Right forelimb (tissue), 1 donor: ENCODE results near the gene DCDC2C.

ENCODE experiments used
- DNase-seq: peaks from one replicate; pipeline ENCODE4 v3.0.0-alpha.2; 2018

DCDC2C gene

GRCh38 chr2:3674066-3674845 lies 29.1 kb upstream of the DCDC2C start:
- DNase-seq, result no peak

- DNase-seq, result no peak
Observed at GRCh38 chr2:3675687-3676086, 27.7 kb upstream of the DCDC2C start.

GRCh38 chr2:3677436-3677835 lies 25.9 kb upstream of the DCDC2C start:
- no peak for DNase-seq

GRCh38 chr2:3678212-3678611 lies 25.2 kb upstream of the DCDC2C start:
- no peak for DNase-seq

GRCh38 chr2:3679180-3679579 lies 24.2 kb upstream of the DCDC2C start:
- no peak for DNase-seq

GRCh38 chr2:3679616-3680393 lies 23.6 kb upstream of the DCDC2C start:
- DNase-seq, result no peak

- no peak for DNase-seq
Observed at GRCh38 chr2:3680548-3681345, 22.6 kb upstream of the DCDC2C start.

- DNase-seq, result no peak
Observed at GRCh38 chr2:3681625-3682024, 21.8 kb upstream of the DCDC2C start.

DNA sequence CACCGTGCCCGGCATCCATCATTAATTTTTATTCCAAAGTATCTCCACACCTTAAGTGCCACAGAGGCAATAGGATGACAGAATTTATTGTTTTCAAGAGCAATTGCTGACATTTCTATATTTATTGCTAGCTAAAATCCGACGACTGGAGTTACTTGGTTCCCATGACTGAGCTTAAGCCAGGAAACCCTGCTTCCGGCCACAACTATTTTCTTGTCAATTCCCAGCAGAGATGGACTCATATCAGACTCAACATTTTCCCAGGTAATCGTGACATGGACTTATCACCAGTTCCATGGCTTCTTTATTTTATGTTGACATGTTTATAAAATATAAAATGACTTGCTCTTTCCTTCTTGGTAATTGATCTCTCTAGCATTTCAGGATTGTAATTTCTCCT lies 20.6 kb upstream of the DCDC2C start:
- DNase-seq, result no peak

GRCh38 chr2:3683748-3684454 lies 19.5 kb upstream of the DCDC2C start:
- no peak for DNase-seq

DNA sequence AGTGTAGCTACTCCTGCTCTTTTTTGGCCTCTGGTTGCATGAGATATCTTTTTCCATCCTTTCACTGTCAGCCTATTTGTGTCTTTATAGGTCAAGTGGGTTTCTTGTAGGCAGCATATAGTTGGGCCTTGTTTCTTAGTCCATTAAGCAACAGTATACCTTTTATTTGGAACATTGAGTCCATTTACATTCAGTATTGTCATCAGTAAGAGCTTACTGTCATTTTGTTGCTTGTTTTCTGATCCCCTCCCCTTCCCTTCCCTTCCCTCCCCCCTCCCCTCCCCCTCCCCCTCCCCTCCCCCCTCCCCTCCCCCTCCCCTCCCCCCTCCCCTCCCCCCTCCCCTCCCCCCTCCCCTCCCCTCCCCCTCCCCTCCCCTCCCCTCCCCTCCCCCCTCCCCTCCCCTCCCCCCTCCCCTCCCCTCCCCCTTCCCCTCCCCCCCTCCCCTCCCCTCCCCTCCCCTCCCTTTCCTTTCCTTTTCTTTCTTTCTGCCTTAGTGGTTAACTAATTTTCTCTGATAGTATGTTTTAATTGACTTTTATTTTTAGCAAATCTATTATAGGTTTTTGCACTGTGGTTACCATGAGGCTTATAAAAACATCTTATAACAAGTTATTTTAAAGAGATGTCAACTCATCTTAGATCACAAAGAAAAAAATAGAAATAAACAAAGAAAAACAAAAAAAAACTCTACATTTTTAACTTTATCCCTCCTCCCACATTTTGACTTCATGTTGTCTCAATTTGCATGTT lies 13.2 kb upstream of the DCDC2C start:
- no peak for DNase-seq

- DNase-seq, result no peak
Observed at GRCh38 chr2:3692375-3692774, 11.0 kb upstream of the DCDC2C start.

DNA sequence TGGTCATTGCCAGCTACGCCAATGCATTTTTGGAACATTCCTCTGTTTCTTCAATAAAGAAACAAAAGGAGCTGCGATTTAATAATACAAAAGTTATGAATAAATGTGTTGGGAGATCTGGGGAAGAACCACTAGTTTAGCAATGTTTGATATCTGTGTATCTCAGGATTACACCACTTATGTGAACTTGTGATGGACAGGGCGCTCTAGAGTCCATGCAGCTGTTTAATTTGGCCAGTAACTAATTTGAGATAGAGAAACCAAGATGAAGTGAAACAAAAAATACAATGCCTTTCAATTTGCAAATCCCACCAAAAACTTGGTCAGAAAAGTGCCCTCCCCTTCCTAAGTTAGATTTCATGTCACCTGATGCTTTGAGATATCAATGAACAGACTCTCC lies 6.8 kb upstream of the DCDC2C start:
- DNase-seq, result no peak

GRCh38 chr2:3701071-3701470 lies 2.3 kb upstream of the DCDC2C start:
- no peak for DNase-seq

DNA sequence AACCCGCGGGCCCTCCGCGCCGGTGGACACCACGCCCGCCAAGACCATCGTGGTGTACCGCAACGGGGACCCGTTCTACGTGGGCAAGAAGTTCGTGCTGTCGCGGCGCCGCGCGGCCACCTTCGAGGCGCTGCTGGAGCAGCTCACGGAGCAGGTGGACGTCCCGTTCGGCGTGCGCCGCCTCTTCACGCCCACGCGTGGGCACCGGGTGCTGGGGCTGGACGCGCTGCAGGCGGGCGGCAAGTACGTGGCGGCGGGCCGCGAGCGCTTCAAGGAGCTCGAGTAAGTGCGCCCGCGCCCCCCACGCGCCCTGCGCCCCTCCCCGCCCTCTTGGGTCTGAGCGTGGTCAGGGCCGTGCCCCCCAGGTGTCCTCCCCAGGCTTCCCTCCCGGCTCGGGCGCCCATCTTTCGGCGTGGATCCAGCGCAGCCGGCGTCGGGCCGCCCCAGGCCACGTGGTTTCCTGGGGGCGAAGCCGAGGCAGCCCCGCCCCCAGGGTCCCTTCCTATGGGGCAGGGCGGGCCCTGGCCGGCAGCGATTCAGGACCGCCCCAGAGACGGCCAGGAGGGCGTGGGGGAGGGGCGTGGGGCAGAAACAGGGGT lies 481 bp downstream of the DCDC2C start:
- DNase-seq, result no peak

DNA sequence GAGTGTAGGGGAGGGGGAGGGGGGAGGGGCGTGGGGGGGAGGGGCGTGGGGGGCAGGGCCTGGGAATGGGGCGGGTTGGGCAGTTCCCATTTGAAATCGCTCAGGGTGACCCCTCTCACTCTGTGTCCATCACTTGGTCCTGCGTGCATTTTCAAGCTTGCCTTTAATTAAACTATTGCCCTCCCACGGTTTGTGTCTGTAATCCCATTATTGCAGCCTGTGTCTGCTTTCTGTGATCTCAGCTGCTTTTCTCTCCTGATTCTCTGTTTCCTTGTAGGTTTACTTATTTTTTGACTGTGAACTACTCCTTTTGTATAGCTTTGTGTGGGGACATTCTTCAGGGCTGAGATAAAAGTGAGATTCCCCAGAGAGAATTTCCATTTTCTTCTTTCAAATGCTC lies 1.3 kb downstream of the DCDC2C start:
- DNase-seq, result no peak

GRCh38 chr2:3705782-3706181 lies 2.4 kb downstream of the DCDC2C start:
- DNase-seq, result no peak

DNA sequence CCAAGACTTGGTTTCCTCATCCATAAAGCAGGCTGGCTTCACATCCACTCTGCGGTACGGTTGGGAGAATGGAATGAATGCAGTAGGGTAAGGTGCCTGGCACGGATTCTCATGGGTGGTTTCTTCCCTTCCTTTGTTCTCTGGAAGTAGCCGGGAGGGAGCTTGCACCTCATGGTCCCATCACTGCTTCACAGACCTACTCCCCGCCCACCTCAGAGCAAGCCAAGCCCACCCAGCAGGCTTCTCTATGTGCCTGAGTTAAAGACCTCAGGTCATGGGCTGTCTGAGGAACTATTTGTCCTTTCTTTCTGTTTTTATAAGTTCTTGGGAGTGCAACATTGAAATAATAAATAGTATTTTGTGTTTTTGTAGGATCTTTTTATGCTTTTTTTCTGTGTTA lies 3.5 kb downstream of the DCDC2C start:
- no peak for DNase-seq

DNA sequence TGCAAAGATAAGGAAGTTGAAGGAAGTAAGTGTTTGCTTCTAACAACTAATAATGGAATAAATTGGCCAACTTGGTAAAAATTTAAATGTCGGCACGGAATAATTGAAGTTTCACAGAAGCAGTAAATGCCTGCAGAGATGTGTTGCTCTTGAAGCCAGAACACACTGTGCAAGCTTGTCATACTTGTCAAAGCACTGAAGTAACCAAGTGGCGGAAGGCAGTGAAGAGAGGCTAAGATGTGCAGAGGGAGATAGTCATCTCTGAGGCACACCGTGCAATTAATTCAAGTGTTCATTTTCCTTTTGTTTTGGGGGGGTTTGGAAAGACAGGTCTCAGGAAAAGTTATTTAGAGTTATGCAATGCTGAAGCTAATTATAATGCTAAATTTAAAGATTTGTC lies 5.2 kb downstream of the DCDC2C start:
- DNase-seq, result no peak

- no peak for DNase-seq
Observed at GRCh38 chr2:3709225-3709624, 5.8 kb downstream of the DCDC2C start.

GRCh38 chr2:3712424-3712823 lies 9.0 kb downstream of the DCDC2C start:
- DNase-seq, result no peak
